Astrocyte of the spinal cord (primary cell): Measurements from ENCODE around the gene CRIM1.

Experiments used
- DNase-seq: peaks from one replicate; pipeline ENCODE4 v3.0.0; 2011; ENCODE audit warnings: low read depth, low spot score
- H3K4me3 ChIP-seq: 2 replicates; pipeline ENCODE4 v1.5.1; 2011; ENCODE audit warnings: low read depth, mild to moderate bottlenecking, low read length, moderate library complexity
- CTCF ChIP-seq: IDR thresholded peaks from 2 replicates; pipeline ENCODE4 v1.5.1; 2012; ENCODE audit warnings: low read depth, mild to moderate bottlenecking, low read length, inconsistent platforms
- in situ Hi-C: cut with HindIII; loops from 2 replicates; pipeline ENCODE4 v1.10.0; 2017; ENCODE audit warnings: low sequenced_read_pairs

Gene CRIM1

DNA sequence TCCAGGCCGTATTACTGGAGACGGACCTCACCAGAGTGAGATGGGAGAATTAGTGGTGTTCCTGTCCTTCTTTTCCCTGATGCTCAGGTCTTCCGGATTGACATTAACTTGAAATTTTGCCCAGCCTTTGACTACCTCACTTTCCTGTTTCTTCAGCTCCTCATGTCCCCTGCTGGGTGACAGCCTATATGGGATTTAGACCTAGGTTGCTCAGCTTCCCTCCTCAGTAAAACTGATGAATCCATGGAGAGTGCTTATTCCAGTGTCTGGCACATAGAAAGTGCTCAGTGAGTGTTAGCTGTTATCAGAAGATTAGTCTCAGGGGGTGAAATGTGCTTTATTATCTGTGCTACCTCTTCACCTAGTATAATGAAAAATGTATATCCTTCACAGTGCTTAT is 30.0 kb downstream of the CRIM1 start:
- no peak for TF ChIP-seq CTCF
- DNase-seq = no peak
- in situ Hi-C loops = no loop called here
- no peak overlapping the region for H3K4me3 ChIP-seq

GRCh38 chr2:36387258-36387916 is 31.8 kb downstream of the CRIM1 start:
- in situ Hi-C loops = no loop called here
- no peak overlapping the region for H3K4me3 ChIP-seq
- TF ChIP-seq CTCF = no peak
- no peak for DNase-seq

- DNase-seq = no peak
- in situ Hi-C loops = no loop called here
- no peak for TF ChIP-seq CTCF
- no peak overlapping the region for H3K4me3 ChIP-seq
Observed at GRCh38 chr2:36388472-36388871, 32.9 kb downstream of the CRIM1 start.

GRCh38 chr2:36389091-36389564 is 33.5 kb downstream of the CRIM1 start:
- TF ChIP-seq CTCF = no peak
- DNase-seq = peak; percentile 52
- H3K4me3 ChIP-seq = no peak overlapping the region
- in situ Hi-C loops = no loop called here

DNA sequence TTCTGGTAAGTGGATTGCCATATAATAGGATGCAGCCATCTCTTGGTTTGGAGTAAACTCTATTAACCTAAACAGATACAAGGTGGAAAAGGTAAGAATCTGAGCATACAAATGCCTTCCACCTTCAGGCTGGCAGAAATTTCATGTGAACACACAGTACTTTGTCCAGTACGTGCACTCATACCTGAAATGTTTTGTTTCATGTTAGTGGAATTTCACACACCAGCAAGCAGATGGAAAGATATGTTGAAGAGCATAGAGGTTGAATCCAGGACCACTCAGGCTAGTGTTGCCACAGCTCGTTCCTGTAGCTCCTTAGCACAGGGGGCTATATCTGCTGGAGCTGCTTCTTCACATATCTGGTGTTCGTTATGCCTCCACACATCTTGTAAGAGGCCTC is 34.0 kb downstream of the CRIM1 start:
- H3K4me3 ChIP-seq = no peak overlapping the region
- in situ Hi-C loops = no loop called here
- no peak for TF ChIP-seq CTCF
- DNase-seq = no peak

- no peak for TF ChIP-seq CTCF
- in situ Hi-C loops = no loop called here
- H3K4me3 ChIP-seq = no peak overlapping the region
- no peak for DNase-seq
Observed at GRCh38 chr2:36392571-36393255, 37.1 kb downstream of the CRIM1 start.
